GM12878 (cell line): ENCODE data around the gene RBM12. TPM values are rescaled to one million over a fixed set of nuclear protein-coding genes. Genes with fewer than 3 reads are reported as not detected.

Experiments
- ATAC-seq: fragments of 200-7000 bp; cut with Tn5 transposase; 3 replicates; pipeline ENCODE4 v1.9.1; 2020; ENCODE audit warnings: mild to moderate bottlenecking, moderate library complexity
- BruUV-seq: library from RNA; stranded (reverse); fragments of 400-500 nt; replicated peaks from 2 replicates; lab custom pipeline; 2021; lab: Mats Ljungman, UMichigan
- CTCF ChIA-PET: fragments of 300-600 bp; sonication (Branson Sonifier 250); formaldehyde crosslinking; extraction: SDS; loops from one replicate; lab custom pipeline; 2021; ENCODE audit warnings: inconsistent platforms; lab: Yijun Ruan, JAX
- POLR2A ChIA-PET: fragments of 350-600 bp; formaldehyde crosslinking; extraction: SDS; loops from one replicate; lab custom pipeline; 2021; ENCODE audit warnings: inconsistent platforms; lab: Charles Lee
- RAD21 ChIA-PET: fragments of 300-600 bp; sonication (Branson Sonifier 250); formaldehyde crosslinking; loops from one replicate; lab custom pipeline; 2023; ENCODE audit warnings: antibody characterized with exemption; ENCODE audit not compliant: unreplicated experiment; lab: Charles Lee
- SMC1A ChIA-PET: fragments of 300-600 bp; sonication (Branson Sonifier 250); formaldehyde crosslinking; loops from one replicate; lab custom pipeline; 2023; ENCODE audit not compliant: unreplicated experiment, uncharacterized antibody; lab: Charles Lee
- DNase-seq: peaks from one replicate; pipeline ENCODE4 v3.0.0-alpha.2; 2011; ENCODE audit warnings: low read depth, low spot score
- FAIRE-seq: peaks from 3 replicates; lab custom pipeline; 2011; peaks lifted over from hg19 to GRCh38; lab: Jason Lieb, UNC
- H2AFZ ChIP-seq: 2 replicates; pipeline ENCODE4 v1.6.0; 2011; ENCODE audit warnings: low read depth, low read length, control low read depth; ENCODE audit not compliant: control insufficient read depth
- H3K27ac ChIP-seq: 2 replicates; pipeline ENCODE4 v1.5.1; 2011; ENCODE audit warnings: control low read depth; ENCODE audit not compliant: control insufficient read depth, insufficient read depth
- H3K27me3 ChIP-seq, 2 experiments: replicated peaks in 1 of 2; 2 replicates each; pipeline versions ENCODE4 v1.6.0 to v1.6.1; 2011; ENCODE audit warnings: low read length in 1 of 2; ENCODE audit not compliant: control insufficient read depth in 2 of 2, insufficient read depth in 2 of 2
- H3K36me3 ChIP-seq, 2 experiments: 2 replicates each; pipeline ENCODE4 v1.5.1; 2011; ENCODE audit warnings: low read length in 1 of 2; ENCODE audit not compliant: control insufficient read depth in 2 of 2, insufficient read depth in 2 of 2
- H3K4me1 ChIP-seq: 2 replicates; pipeline ENCODE4 v1.6.1; 2011; ENCODE audit warnings: mild to moderate bottlenecking, low read length, moderate library complexity, mixed read lengths; ENCODE audit not compliant: control insufficient read depth, insufficient read depth
- H3K4me2 ChIP-seq: 2 replicates; pipeline ENCODE4 v1.6.0; 2011; ENCODE audit warnings: control low read depth; ENCODE audit not compliant: control insufficient read depth, insufficient read depth
- H3K4me3 ChIP-seq: fragments of 200-600 bp; sonication (generic); 2 replicates; pipeline ENCODE4 v1.5.1; 2016
- H3K79me2 ChIP-seq: 2 replicates; pipeline ENCODE4 v1.6.0; 2011; ENCODE audit warnings: low read length; ENCODE audit not compliant: control insufficient read depth, insufficient read depth
- H3K9ac ChIP-seq: 2 replicates; pipeline ENCODE4 v1.8.0; 2011; ENCODE audit warnings: low read length, control low read depth, mixed read lengths; ENCODE audit not compliant: control insufficient read depth, insufficient read depth
- H3K9me3 ChIP-seq: replicated peaks from 3 replicates; pipeline ENCODE4 v1.5.1; 2011; ENCODE audit warnings: mild to moderate bottlenecking, low read length; ENCODE audit not compliant: control insufficient read depth, insufficient read depth
- H4K20me1 ChIP-seq: 2 replicates; pipeline ENCODE4 v1.6.0; 2011; ENCODE audit not compliant: control insufficient read depth, insufficient read depth
- CBX5 ChIP-seq: sonication (generic); IDR thresholded peaks from 2 replicates; pipeline ENCODE4 v1.6.1; 2016; ENCODE audit warnings: low read depth, moderate library complexity, mild to moderate bottlenecking, inconsistent platforms
- CHD4 ChIP-seq: fragments of 200-600 bp; sonication (generic); IDR thresholded peaks from 2 replicates; pipeline ENCODE4 v1.6.1; 2016; ENCODE audit warnings: mild to moderate bottlenecking
- EED ChIP-seq: sonication (generic); IDR thresholded peaks from 2 replicates; pipeline ENCODE4 v1.6.1; 2016; ENCODE audit warnings: antibody characterized with exemption, low read depth
- HDGF ChIP-seq: fragments of 450-650 bp; IDR thresholded peaks from 2 replicates; pipeline ENCODE4 v1.6.1; 2016; ENCODE audit warnings: antibody characterized with exemption
- KAT2A ChIP-seq: conservative IDR thresholded peaks from 2 replicates; pipeline ENCODE4 v1.6.1; 2011; ENCODE audit warnings: low read depth, low read length; ENCODE audit not compliant: control insufficient read depth
- POLR2A ChIP-seq: IDR thresholded peaks from 2 replicates; pipeline ENCODE4 v1.6.1; 2011; ENCODE audit warnings: low read depth, mild to moderate bottlenecking, low read length
- RBBP5 ChIP-seq: fragments of 200-600 bp; sonication (generic); conservative IDR thresholded peaks from 2 replicates; pipeline ENCODE4 v1.6.1; 2016
- RELA ChIP-seq: fragments of 450-650 bp; IDR thresholded peaks from 2 replicates; pipeline ENCODE4 v1.8.0; 2014; ENCODE audit warnings: borderline replicate concordance; ENCODE audit not compliant: partially characterized antibody
- SUZ12 ChIP-seq: fragments of 200-600 bp; sonication (generic); IDR thresholded peaks from one replicate; pipeline ENCODE4 v1.6.1; 2018; ENCODE audit warnings: antibody characterized with exemption, mild to moderate bottlenecking; ENCODE audit not compliant: unreplicated experiment
- WGBS: methylation state at CpG from one replicate; pipeline ENCODE4 v1.1.6; 2016; ENCODE audit warnings: low lambda C conversion rate; ENCODE audit not compliant: insufficient replicate concordance, insufficient coverage; ENCODE audit errors: missing lambda C conversion rate; 5-methylcytosine and 5-hydroxymethylcytosine counted together
- in situ Hi-C: fragments of 300-500 bp; cut with MboI; formaldehyde crosslinking; loops from 9 replicates; pipeline ENCODE4 v1.14.3; 2018; ENCODE audit warnings: mixed read lengths
- intact Hi-C: fragments of 100-400 bp; cut with micrococcal nuclease; formaldehyde crosslinking; loops from one replicate; pipeline ENCODE4 v1.14.2; 2022; ENCODE audit not compliant: unreplicated experiment
- polyA plus RNA-seq, 11 experiments: library from polyadenylated mRNA; depleted of rRNA in 4 of 11; unstranded in 6 of 11; stranded (reverse) in 5 of 11; fragments of >200 nt; fragmentation: Nextera tagmentation in 4 of 11; fragmentation: Illumina TruSeq in 1 of 11; extraction: Ambion mirVana in 4 of 11; extraction: Trizol in 1 of 11; gene quantifications; 1 replicate in 1 of 11; 2 replicates in 10 of 11; pipeline versions ENCODE4 v1.2.1 to v1.2.3, GENCODE V29; 2011 to 2016; ENCODE audit warnings: inconsistent platforms in 2 of 11, missing spikeins in 2 of 11, low read depth in 1 of 11
- total RNA-seq, 4 experiments: library from RNA; depleted of rRNA in 3 of 4; stranded (reverse); fragments of >200 nt in 3 of 4; fragmentation: Illumina TruSeq in 1 of 4; extraction: Trizol in 1 of 4; gene quantifications; 2 replicates each; pipeline versions ENCODE4 v1.2.1 to v1.2.3, GENCODE V29; 2013 to 2021
- TF ChIP-seq, protein P1 (sequence below): IDR thresholded peaks from 2 replicates; pipeline ENCODE4 v1.6.1; 2012; ENCODE audit warnings: low read depth, low read length, improper control_type of control experiment
- TF ChIP-seq, protein P2 (sequence below): fragments of 450-650 bp; IDR thresholded peaks from 2 replicates; pipeline ENCODE4 v1.6.1; 2017; ENCODE audit warnings: mild to moderate bottlenecking
- TF ChIP-seq, protein P3 (sequence below): fragments of 450-650 bp; IDR thresholded peaks from 2 replicates; pipeline ENCODE4 v1.6.1; 2017; ENCODE audit warnings: low read depth, mild to moderate bottlenecking, moderate library complexity
- TF ChIP-seq, protein P4 (sequence below): fragments of 150-350 bp; IDR thresholded peaks from 2 replicates; pipeline ENCODE4 v1.6.1; 2014; ENCODE audit warnings: mild to moderate bottlenecking, low read depth, low read length

The RBM12 gene
- total and polyA plus RNA-seq, 10 of the 15 experiments (the other 5 are each of a cell fraction or from before 2014, with no cell fraction given), result 4.7 to 153 (median 58.5) TPM

DNA sequence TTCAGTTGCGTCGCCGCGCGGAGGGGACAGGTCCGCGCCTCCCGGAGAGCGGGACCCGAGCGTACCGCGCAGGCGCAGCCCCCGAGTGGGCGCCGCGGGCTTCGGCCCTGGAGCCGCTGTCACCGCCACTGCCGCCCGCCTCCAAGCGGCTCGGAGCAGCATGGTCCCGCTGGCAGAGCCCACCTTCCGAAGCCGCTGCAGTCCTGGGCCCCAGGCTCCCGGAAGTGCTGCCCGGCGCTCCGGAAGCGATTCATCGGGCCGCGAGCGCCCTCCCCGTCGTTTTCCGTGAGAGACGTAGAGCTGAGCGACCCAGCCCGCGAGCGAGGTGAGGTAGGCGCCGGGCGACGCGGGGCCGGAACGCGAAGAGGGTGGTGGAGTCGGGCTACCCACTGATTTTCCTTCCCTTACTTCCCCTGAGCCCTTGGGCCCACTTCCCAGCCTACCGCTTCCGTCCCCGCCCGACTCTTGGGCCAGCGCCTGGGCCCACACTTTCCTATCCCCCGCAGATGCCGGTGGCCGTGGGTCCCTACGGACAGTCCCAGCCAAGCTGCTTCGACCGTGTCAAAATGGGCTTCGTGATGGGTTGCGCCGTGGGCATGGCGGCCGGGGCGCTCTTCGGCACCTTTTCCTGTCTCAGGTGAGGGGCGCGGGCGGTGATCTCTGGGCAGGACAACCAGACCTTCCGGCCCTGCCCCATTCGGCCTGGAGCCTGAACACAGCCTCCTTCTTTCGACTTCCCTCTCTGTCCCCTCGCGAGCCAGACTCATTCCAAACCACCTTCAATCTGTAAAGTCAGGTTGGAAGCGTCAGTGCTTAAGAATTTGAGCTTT, 34.6 kb upstream of the RBM12 start, which contains the start of the genes NFS1 and ROMO1:
Gene NFS1 (minus strand): TSS at position 226 of the 830 bp plus-strand sequence. CDS start 64 bp downstream, at position 162.
Gene ROMO1 (plus strand): TSS at position 279 of the 830 bp plus-strand sequence. CDS start 228 bp downstream, at position 507.
- Histone ChIP-seq H3K9ac (peak within 1 kb of the TSS; percentile 96), H3K36me3 (peaks cover 4 to 25% of the 10 kb centered on the region in 2 experiments), H3K4me2 (peak within 1 kb of the TSS; percentile 95), H3K4me1 (peaks cover 11% of the 10 kb centered on the region; the same call in 1 of the 2 replicates), H3K4me3 (peak within 1 kb of the TSS; percentile 71), H3K79me2 (peaks cover 27% of the 10 kb centered on the region), H3K27ac (peak within 1 kb of the TSS; percentile 87), H3K27me3 (no peaks in the 10 kb centered on the region), H2AFZ (peak within 1 kb of the TSS; percentile 97), H4K20me1 (no peaks in the 10 kb centered on the region; the same call in 1 of the 2 replicates), H3K9me3 (no peaks in the 10 kb centered on the region)
- in situ Hi-C loops, result no loop called here
- ChIA-PET SMC1A (interaction anchor here (1.0 kb wide), 1 partner anchor 10 kb away, joined by 3 read pairs; no protein-coding TSS in a partner anchor), POLR2A (interaction anchor here (0.7 to 3.6 kb wide), 4 partner anchors 12 to 43 kb away, joined by 3 to 20 read pairs (median 7); partner anchors contain the start of gene RBM39), CTCF (interaction anchor here (1.1 to 1.5 kb wide), 5 partner anchors 10 to 80 kb away, joined by 3 to 4 read pairs (median 3); partner anchors contain the start of gene RBM39), RAD21 (interaction anchor here (1.0 to 1.2 kb wide), 3 partner anchors 36 to 211 kb away, joined by 3 to 4 read pairs (median 3); no protein-coding TSS in a partner anchor)
- FAIRE-seq, result no peak
- WGBS, result 1% methylated on average over 77 of the region's 81 CpGs
- peak; percentile 93 for ATAC-seq
- intact Hi-C loops, result loop anchor here (2.0 to 5.0 kb wide), 2 partner anchors 97 to 237 kb away; no protein-coding TSS in a partner anchor
- peak; percentile 36 for DNase-seq
- BruUV-seq, result TSS peak; percentile 84
- TF ChIP-seq EED, result no peak
- no peak for TF ChIP-seq RBBP5
- TF ChIP-seq, protein P1, sequence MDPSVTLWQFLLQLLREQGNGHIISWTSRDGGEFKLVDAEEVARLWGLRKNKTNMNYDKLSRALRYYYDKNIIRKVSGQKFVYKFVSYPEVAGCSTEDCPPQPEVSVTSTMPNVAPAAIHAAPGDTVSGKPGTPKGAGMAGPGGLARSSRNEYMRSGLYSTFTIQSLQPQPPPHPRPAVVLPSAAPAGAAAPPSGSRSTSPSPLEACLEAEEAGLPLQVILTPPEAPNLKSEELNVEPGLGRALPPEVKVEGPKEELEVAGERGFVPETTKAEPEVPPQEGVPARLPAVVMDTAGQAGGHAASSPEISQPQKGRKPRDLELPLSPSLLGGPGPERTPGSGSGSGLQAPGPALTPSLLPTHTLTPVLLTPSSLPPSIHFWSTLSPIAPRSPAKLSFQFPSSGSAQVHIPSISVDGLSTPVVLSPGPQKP, result peak; percentile 33; the same call in 1 of the 2 replicates
- TF ChIP-seq, protein P2, sequence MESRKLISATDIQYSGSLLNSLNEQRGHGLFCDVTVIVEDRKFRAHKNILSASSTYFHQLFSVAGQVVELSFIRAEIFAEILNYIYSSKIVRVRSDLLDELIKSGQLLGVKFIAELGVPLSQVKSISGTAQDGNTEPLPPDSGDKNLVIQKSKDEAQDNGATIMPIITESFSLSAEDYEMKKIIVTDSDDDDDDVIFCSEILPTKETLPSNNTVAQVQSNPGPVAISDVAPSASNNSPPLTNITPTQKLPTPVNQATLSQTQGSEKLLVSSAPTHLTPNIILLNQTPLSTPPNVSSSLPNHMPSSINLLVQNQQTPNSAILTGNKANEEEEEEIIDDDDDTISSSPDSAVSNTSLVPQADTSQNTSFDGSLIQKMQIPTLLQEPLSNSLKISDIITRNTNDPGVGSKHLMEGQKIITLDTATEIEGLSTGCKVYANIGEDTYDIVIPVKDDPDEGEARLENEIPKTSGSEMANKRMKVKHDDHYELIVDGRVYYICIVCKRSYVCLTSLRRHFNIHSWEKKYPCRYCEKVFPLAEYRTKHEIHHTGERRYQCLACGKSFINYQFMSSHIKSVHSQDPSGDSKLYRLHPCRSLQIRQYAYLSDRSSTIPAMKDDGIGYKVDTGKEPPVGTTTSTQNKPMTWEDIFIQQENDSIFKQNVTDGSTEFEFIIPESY, result no peak
- no peak for TF ChIP-seq CHD4
- TF ChIP-seq, protein P3, sequence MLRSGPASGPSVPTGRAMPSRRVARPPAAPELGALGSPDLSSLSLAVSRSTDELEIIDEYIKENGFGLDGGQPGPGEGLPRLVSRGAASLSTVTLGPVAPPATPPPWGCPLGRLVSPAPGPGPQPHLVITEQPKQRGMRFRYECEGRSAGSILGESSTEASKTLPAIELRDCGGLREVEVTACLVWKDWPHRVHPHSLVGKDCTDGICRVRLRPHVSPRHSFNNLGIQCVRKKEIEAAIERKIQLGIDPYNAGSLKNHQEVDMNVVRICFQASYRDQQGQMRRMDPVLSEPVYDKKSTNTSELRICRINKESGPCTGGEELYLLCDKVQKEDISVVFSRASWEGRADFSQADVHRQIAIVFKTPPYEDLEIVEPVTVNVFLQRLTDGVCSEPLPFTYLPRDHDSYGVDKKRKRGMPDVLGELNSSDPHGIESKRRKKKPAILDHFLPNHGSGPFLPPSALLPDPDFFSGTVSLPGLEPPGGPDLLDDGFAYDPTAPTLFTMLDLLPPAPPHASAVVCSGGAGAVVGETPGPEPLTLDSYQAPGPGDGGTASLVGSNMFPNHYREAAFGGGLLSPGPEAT, result peak; percentile 72
- TF ChIP-seq, protein P4, sequence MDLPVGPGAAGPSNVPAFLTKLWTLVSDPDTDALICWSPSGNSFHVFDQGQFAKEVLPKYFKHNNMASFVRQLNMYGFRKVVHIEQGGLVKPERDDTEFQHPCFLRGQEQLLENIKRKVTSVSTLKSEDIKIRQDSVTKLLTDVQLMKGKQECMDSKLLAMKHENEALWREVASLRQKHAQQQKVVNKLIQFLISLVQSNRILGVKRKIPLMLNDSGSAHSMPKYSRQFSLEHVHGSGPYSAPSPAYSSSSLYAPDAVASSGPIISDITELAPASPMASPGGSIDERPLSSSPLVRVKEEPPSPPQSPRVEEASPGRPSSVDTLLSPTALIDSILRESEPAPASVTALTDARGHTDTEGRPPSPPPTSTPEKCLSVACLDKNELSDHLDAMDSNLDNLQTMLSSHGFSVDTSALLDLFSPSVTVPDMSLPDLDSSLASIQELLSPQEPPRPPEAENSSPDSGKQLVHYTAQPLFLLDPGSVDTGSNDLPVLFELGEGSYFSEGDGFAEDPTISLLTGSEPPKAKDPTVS, result no peak
- TF ChIP-seq POLR2A, result peak; percentile 90
- TF ChIP-seq CBX5, result 0 out of 2 replicates have a peak, but pooled peaks have one; percentile 51
- no peak for TF ChIP-seq SUZ12
- peak; percentile 19 for TF ChIP-seq RELA
- TF ChIP-seq HDGF, result peak; percentile 92
- TF ChIP-seq KAT2A, result no peak
